PFSK-1 (cell line): ENCODE results near the gene SLC26A8.

Source experiments
- POLR2AphosphoS5 ChIP-seq: IDR thresholded peaks from 2 replicates; pipeline ENCODE4 v1.6.1; 2012; ENCODE audit warnings: low read depth, mild to moderate bottlenecking, control low read depth, low read length, moderate library complexity
- REST ChIP-seq, 2 experiments: IDR thresholded peaks; 2 replicates each; pipeline versions ENCODE4 v1.6.1 to v1.8.0; 2011 to 2012; ENCODE audit warnings: low read depth in 2 of 2, low read length in 2 of 2, control low read depth in 1 of 2, inconsistent platforms in 1 of 2, mild to moderate bottlenecking in 1 of 2, moderate library complexity in 1 of 2; ENCODE audit not compliant: insufficient read depth in 1 of 2
- SIN3A ChIP-seq: IDR thresholded peaks from 2 replicates; pipeline ENCODE4 v1.6.1; 2012; ENCODE audit warnings: mild to moderate bottlenecking, low read length, moderate library complexity, borderline replicate concordance; ENCODE audit not compliant: insufficient read depth

GRCh38 chr6:35942355-35942754 is 82.1 kb downstream of the SLC26A8 start:
- peak; percentile 48 to 75; a peak in 1 of 4 replicates for TF ChIP-seq REST (IDR thresholded peaks at IDR 0.05; ENCODE audit: insufficient read depth in 1 of 2, low read depth in 2 of 2, low read length in 2 of 2)
- no peak for TF ChIP-seq POLR2AphosphoS5
- TF ChIP-seq SIN3A, result no peak
